Heart right ventricle (tissue), 16 donors: ENCODE results near the gene PCGF6. TPM values are rescaled to one million over a fixed set of nuclear protein-coding genes. Genes with fewer than 3 reads are reported as not detected.
A peak's percentile ranks its signal among the peaks of the same experiment; 100 is the strongest.

Experiments
- ATAC-seq, 8 donors: fragments of 200-7000 bp; cut with Tn5 transposase; one replicate each; pipeline ENCODE4 v1.9.1; 2020; ENCODE audit warnings: mild to moderate bottlenecking in 8 of 8, moderate library complexity in 8 of 8, moderate number of reproducible peaks in 1 of 8
- DNase-seq, 2 donors: peaks; one replicate each; pipeline ENCODE4 v3.0.0-alpha.2; 2020
- H3K27ac ChIP-seq, 10 donors: fragments of 200-600 bp; sonication (generic) in 2 of 10; one replicate each; pipeline versions ENCODE4 v1.5.0 to v1.8.0; 2020 to 2022; ENCODE audit warnings: mild to moderate bottlenecking in 3 of 10
- H3K27me3 ChIP-seq, 7 donors: fragments of 200-600 bp; one replicate each; pipeline ENCODE4 v1.8.0; 2021 to 2022; ENCODE audit warnings: mild to moderate bottlenecking in 2 of 7
- H3K36me3 ChIP-seq, 9 donors: fragments of 200-600 bp; sonication (generic) in 1 of 9; one replicate each; pipeline versions ENCODE4 v1.5.0 to v1.8.0; 2020 to 2022; ENCODE audit warnings: mild to moderate bottlenecking in 2 of 9
- H3K4me1 ChIP-seq, 9 donors: fragments of 200-600 bp; sonication (generic) in 1 of 9; one replicate each; pipeline versions ENCODE4 v1.5.0 to v1.8.0; 2020 to 2022; ENCODE audit warnings: mild to moderate bottlenecking in 4 of 9
- H3K4me3 ChIP-seq, 10 donors: fragments of 200-600 bp; sonication (generic) in 2 of 10; one replicate each; pipeline versions ENCODE4 v1.5.0 to v1.8.0; 2020 to 2022; ENCODE audit warnings: mild to moderate bottlenecking in 7 of 10, moderate library complexity in 2 of 10
- H3K9me3 ChIP-seq, 11 donors: fragments of 200-600 bp in 10 of 11; sonication (generic) in 2 of 11; one replicate each; pipeline versions ENCODE4 v1.5.0 to v1.8.0; 2013 to 2022; ENCODE audit warnings: mild to moderate bottlenecking in 2 of 11, control low read depth in 1 of 11, moderate library complexity in 1 of 11
- CTCF ChIP-seq, 9 donors: fragments of 200-600 bp; sonication (generic) in 2 of 9; IDR thresholded peaks; one replicate each; pipeline versions ENCODE4 v1.5.0 to v1.8.0; 2021 to 2022; ENCODE audit warnings: antibody characterized with exemption in 9 of 9, mild to moderate bottlenecking in 5 of 9, moderate library complexity in 1 of 9
- WGBS, 2 donors: extraction: QIAGEN DNeasy Blood & Tissue Kit; methylation state at CpG; one replicate each; pipeline ENCODE4 v1.1.7; 2013; ENCODE audit warnings: inconsistent platforms in 1 of 2; 5-methylcytosine and 5-hydroxymethylcytosine counted together
- intact Hi-C, 10 donors: fragments of 100-400 bp; cut with DNase I; formaldehyde crosslinking; loops; one replicate each; pipeline versions ENCODE4 v1.11.1 to v1.14.2; 2022
- polyA plus RNA-seq, 2 donors: library from polyadenylated mRNA; stranded (reverse); fragments of 200-250 nt; gene quantifications; one replicate each; pipeline ENCODE4 v1.2.3, GENCODE V29; 2013
- total RNA-seq, 10 donors: library from RNA; stranded (reverse); fragmentation: NEBNext Ultra II Directional in 3 of 10; extraction: Animal tissue kit (Norgen Biotek cat#: 25700) in 3 of 10; gene quantifications; one replicate each; pipeline versions ENCODE4 v1.2.1 to v1.2.4, GENCODE V29; 2021 to 2023
- donor health status: Arrhythmogenic right ventricular cardiomyopathy.
- donor health status: ischemic (EF 13 %, LVEDD 7.1; RV severe dilation, severe dysfunction).
- donor health status: healthy with polysubstance abuse.
- donor health status: DM: no; HTN: yes; CAD: no.
- donor health status: DM: no; HTN: no; CAD: no.
- donor health status: ischemic (EF 25% LVEDD 6.9; RV normal size, moderate dysfunction).
- donor health status: ischemic (EF 25% LVEDD 5.7; RV mildly dilated, moderate dysfunction).
- donor health status: healthy.
- donor health status: DM: yes; HTN: yes; CAD: no.
- donor health status: Ischemic cardiomyopathy.
- donor health status: ischemic (EF 35%, LVEDD 5.7; RV mildly dilated, moderate dysfunction).
- donor health status: nonischemic (EF 11% LVEDD 7.7; RV severe dilation, severe dysfunction).
- donor health status: DM: yes; HTN: yes; CAD: no.
- donor health status: PGD.
- donor health status: ischemic (EF 29% LVEDD 5.4; RV normal size, mild dysfunction).
- donor health status: nonischemic (EF 23%, LVEDD 6.1; RV moderate dilation, normal function).

The PCGF6 gene
- total and polyA plus RNA-seq, 12 donors: 5.5 to 8.0 (median 6.5) TPM

- Histone ChIP-seq H3K27ac (no peak overlapping the region), H3K36me3 (no peaks in the 10 kb centered on the region), H3K4me1 (peaks cover 0 to 17% (median 6%) of the 10 kb centered on the region in 9 donors), H3K27me3 (peaks cover 19 to 94% (median 79%) of the 10 kb centered on the region in 7 donors), H3K4me3 (no peak overlapping the region), H3K9me3 (no peaks in the 10 kb centered on the region)
- intact Hi-C loops: no loop called here
- DNase-seq: no peak
- no peak for TF ChIP-seq CTCF (IDR thresholded peaks at IDR 0.05)
- 87 to 93% methylated on average over 2 of the region's 2 CpGs for WGBS, 2 donors
- ATAC-seq: no peak
These were observed 70.4 kb downstream of the PCGF6 start for GRCh38 chr10:103280506-103280905.

- H3K36me3 ChIP-seq: no peaks in the 10 kb centered on the region
- H3K27ac ChIP-seq: no peak overlapping the region
- no peak for TF ChIP-seq CTCF (IDR thresholded peaks at IDR 0.05)
- DNase-seq (no peak), ATAC-seq (no peak)
- H3K9me3 ChIP-seq: no peaks in the 10 kb centered on the region
- H3K4me1 ChIP-seq: peaks cover 0 to 17% (median 6%) of the 10 kb centered on the region in 9 donors
- intact Hi-C loops: no loop called here
- H3K4me3 ChIP-seq: no peak overlapping the region
- peaks cover 19 to 94% (median 80%) of the 10 kb centered on the region in 7 donors for H3K27me3 ChIP-seq
- 67 to 72% methylated on average over 3 of the region's 3 CpGs for WGBS, 2 donors
These were observed 70.9 kb downstream of the PCGF6 start for GRCh38 chr10:103280031-103280430.

- 2 to 3% methylated on average over 11 of the region's 11 CpGs for whole genome bisulfite sequencing, 2 donors
- no peak overlapping the region for H3K27ac ChIP-seq
- peaks cover 0 to 17% (median 6%) of the 10 kb centered on the region in 9 donors for H3K4me1 ChIP-seq
- no peak overlapping the region for H3K4me3 ChIP-seq
- no peaks in the 10 kb centered on the region for H3K36me3 ChIP-seq
- peak; percentile 54 to 57 for DNase-seq
- H3K9me3 ChIP-seq: no peaks in the 10 kb centered on the region
- intact Hi-C loops: no loop called here
- H3K27me3 ChIP-seq: peaks cover 19 to 90% (median 78%) of the 10 kb centered on the region in 7 donors
- peak in 1 of 8 donors; percentile 9 for ATAC-seq
- TF ChIP-seq CTCF (IDR thresholded peaks at IDR 0.05): no peak
These were observed 72.1 kb downstream of the PCGF6 start for GRCh38 chr10:103278862-103279298.

GRCh38 chr10:103278537-103278823, 72.5 kb downstream of the PCGF6 start:
- Histone ChIP-seq H3K27ac (no peak overlapping the region), H3K9me3 (no peaks in the 10 kb centered on the region), H3K4me1 (peaks cover 0 to 20% (median 6%) of the 10 kb centered on the region in 9 donors), H3K36me3 (no peaks in the 10 kb centered on the region), H3K27me3 (peaks cover 19 to 86% (median 78%) of the 10 kb centered on the region in 7 donors), H3K4me3 (no peak overlapping the region)
- DNase-seq: no peak
- WGBS, 2 donors: 21 to 29% methylated on average over 12 of the region's 12 CpGs
- TF ChIP-seq CTCF (IDR thresholded peaks at IDR 0.05): no peak
- intact Hi-C loops: no loop called here
- no peak for ATAC-seq
